ENCODE results near the gene RRAGB. TPM values are rescaled to one million over a fixed set of nuclear protein-coding genes. Genes with fewer than 3 reads are reported as not detected.
A peak's percentile ranks its signal among the peaks of the same experiment; 100 is the strongest.

RRAGB gene
- polyA plus RNA-seq, 1 of the 3 experiments (the other 2 are of a cell fraction), result 13.1 TPM

DNA sequence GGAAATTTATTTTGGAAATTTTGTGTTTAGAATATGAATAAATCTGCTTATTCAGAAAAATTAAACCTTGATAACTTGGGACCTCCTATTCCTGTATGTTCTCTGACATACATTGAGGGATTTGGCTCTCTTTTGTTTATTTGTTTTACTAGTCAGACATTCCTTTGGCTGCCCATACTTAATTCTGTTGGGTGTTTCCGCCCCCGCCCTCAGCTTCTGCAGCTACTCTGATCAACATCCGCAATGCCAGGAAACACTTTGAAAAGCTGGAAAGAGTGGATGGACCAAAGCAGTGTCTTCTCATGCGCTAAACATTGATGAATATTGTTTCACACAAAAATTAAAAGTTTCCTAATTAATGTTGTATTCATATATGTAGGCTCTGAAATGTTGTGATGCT, 40.5 kb downstream of the RRAGB start (continued):
- TF ChIP-seq, protein P1, sequence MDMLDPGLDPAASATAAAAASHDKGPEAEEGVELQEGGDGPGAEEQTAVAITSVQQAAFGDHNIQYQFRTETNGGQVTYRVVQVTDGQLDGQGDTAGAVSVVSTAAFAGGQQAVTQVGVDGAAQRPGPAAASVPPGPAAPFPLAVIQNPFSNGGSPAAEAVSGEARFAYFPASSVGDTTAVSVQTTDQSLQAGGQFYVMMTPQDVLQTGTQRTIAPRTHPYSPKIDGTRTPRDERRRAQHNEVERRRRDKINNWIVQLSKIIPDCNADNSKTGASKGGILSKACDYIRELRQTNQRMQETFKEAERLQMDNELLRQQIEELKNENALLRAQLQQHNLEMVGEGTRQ (IDR thresholded peaks at IDR 0.05; ENCODE audit: borderline replicate concordance, low read depth, low read length), result no peak
- TF ChIP-seq CHD2 (IDR thresholded peaks at IDR 0.05; ENCODE audit: low read length, partially characterized antibody), result no peak

DNA sequence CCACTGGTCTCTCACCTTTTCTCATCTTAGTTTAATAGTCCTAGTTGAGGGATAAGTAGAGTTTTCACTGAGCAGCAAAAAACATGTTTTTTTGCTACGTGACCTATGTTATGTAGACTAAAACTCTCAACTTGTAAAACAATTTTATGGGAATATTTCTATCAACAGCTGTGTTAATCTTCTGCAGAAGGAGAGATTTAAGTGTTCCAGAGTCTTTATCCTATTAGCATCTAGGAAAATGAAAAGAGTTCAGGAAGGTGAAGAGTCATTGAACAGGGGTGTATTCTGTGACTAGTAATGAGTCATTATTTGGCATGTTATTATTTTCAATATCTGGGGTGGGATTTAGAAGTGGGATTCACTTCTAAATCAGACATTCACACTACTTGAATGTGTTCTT, 41.9 kb downstream of the RRAGB start:
- H3K9me2 ChIP-seq, result no peaks in the 10 kb centered on the region
- ChIA-PET POLR2A (no interaction called here), CTCF (no interaction called here)
- H3K4me1 ChIP-seq (ENCODE audit: control insufficient read depth in 1 of 2, insufficient read depth in 2 of 2, low read depth in 1 of 2, low read length in 1 of 2), result no peaks in the 10 kb centered on the region
- no peaks in the 10 kb centered on the region for H3K27me3 ChIP-seq (ENCODE audit: insufficient read depth)
- no peak for DNase-seq
- 59% methylated on average over 1 of the region's 1 CpG for WGBS (ENCODE audit: low lambda C conversion rate)
- TF ChIP-seq POLR2AphosphoS5 (IDR thresholded peaks at IDR 0.05; ENCODE audit: low read depth, low read length) (no peak), NRF1 (IDR thresholded peaks at IDR 0.05; ENCODE audit: low read depth, low read length) (no peak), RCOR1 (IDR thresholded peaks at IDR 0.05; ENCODE audit: low read length) (no peak), EZH2phosphoT487 (IDR thresholded peaks at IDR 0.05; ENCODE audit: borderline replicate concordance, low read depth) (no peak), SMC3 (IDR thresholded peaks at IDR 0.05; ENCODE audit: low read depth, low read length) (no peak), ELF1 (IDR thresholded peaks at IDR 0.05) (no peak), FOXM1 (IDR thresholded peaks at IDR 0.05; ENCODE audit: low read depth) (no peak)
- TF ChIP-seq, protein P1 (IDR thresholded peaks at IDR 0.05; ENCODE audit: borderline replicate concordance, low read depth, low read length), result no peak
- TF ChIP-seq, protein P2, sequence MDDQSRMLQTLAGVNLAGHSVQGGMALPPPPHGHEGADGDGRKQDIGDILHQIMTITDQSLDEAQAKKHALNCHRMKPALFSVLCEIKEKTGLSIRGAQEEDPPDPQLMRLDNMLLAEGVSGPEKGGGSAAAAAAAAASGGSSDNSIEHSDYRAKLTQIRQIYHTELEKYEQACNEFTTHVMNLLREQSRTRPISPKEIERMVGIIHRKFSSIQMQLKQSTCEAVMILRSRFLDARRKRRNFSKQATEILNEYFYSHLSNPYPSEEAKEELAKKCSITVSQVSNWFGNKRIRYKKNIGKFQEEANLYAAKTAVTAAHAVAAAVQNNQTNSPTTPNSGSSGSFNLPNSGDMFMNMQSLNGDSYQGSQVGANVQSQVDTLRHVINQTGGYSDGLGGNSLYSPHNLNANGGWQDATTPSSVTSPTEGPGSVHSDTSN (IDR thresholded peaks at IDR 0.05), result no peak
- no peaks in the 10 kb centered on the region for H3K9me3 ChIP-seq
- H3K4me2 ChIP-seq, result no peak overlapping the region
- no peak overlapping the region for H3K4me3 ChIP-seq (ENCODE audit: low read depth in 2 of 2, low read length in 1 of 2)
- H3K36me3 ChIP-seq (replicated peaks in 1 of 2; ENCODE audit: control insufficient read depth in 1 of 2, insufficient read depth in 2 of 2, low read length in 1 of 2), result peaks cover 5 to 19% of the 10 kb centered on the region in 2 experiments
- no peaks in the 10 kb centered on the region for H3K79me2 ChIP-seq (ENCODE audit: insufficient read depth)
- no peak overlapping the region for H3K27ac ChIP-seq (ENCODE audit: low read depth in 2 of 2, low read length in 1 of 2)
- H2AFZ ChIP-seq (ENCODE audit: low read depth), result no peak overlapping the region
- H4K20me1 ChIP-seq (ENCODE audit: insufficient read depth), result no peaks in the 10 kb centered on the region
- no peaks in the 10 kb centered on the region for H3F3A ChIP-seq (replicated peaks; ENCODE audit: insufficient read depth)
- no peak overlapping the region for H3K9ac ChIP-seq

DNA sequence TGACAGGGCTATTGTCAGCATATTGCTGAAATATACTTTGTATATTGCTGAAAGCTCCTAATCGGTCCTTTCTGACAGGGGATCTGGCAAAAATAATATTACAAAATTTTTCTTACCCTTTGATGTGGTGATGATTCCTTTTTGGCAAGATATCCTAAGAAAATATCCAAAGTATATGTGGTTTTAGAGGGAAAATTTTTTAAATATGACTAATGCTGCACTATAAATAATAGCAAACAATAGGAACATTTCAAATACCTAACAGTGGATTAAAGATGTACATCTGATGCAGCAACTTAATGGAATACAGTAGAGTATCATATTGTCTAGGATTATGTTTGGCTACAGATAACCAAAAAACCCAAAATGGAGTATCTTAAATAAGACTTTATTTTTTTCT, 49.6 kb downstream of the RRAGB start:
- DNase-seq, result no peak
- no peaks in the 10 kb centered on the region for H4K20me1 ChIP-seq (ENCODE audit: insufficient read depth)
- H3K36me3 ChIP-seq (replicated peaks in 1 of 2; ENCODE audit: control insufficient read depth in 1 of 2, insufficient read depth in 2 of 2, low read length in 1 of 2), result no peaks in the 10 kb centered on the region
- H3K9me3 ChIP-seq, result no peaks in the 10 kb centered on the region
- no peaks in the 10 kb centered on the region for H3K27me3 ChIP-seq (ENCODE audit: insufficient read depth)
- no peaks in the 10 kb centered on the region for H3K9me2 ChIP-seq
- no peaks in the 10 kb centered on the region for H3K4me1 ChIP-seq (ENCODE audit: control insufficient read depth in 1 of 2, insufficient read depth in 2 of 2, low read depth in 1 of 2, low read length in 1 of 2)
- H3F3A ChIP-seq (replicated peaks; ENCODE audit: insufficient read depth), result no peaks in the 10 kb centered on the region
- no peak overlapping the region for H3K9ac ChIP-seq
- no peak overlapping the region for H2AFZ ChIP-seq (ENCODE audit: low read depth)
- ChIA-PET CTCF (no interaction called here), POLR2A (no interaction called here)
- WGBS (ENCODE audit: low lambda C conversion rate), result 31% methylated on average over 1 of the region's 1 CpG
- no peak overlapping the region for H3K4me2 ChIP-seq
- no peak overlapping the region for H3K4me3 ChIP-seq (ENCODE audit: low read depth in 2 of 2, low read length in 1 of 2)
- H3K27ac ChIP-seq (ENCODE audit: low read depth in 2 of 2, low read length in 1 of 2), result no peak overlapping the region
- no peaks in the 10 kb centered on the region for H3K79me2 ChIP-seq (ENCODE audit: insufficient read depth)
- no peak for TF ChIP-seq ELF1 (IDR thresholded peaks at IDR 0.05)
- TF ChIP-seq, protein P3, sequence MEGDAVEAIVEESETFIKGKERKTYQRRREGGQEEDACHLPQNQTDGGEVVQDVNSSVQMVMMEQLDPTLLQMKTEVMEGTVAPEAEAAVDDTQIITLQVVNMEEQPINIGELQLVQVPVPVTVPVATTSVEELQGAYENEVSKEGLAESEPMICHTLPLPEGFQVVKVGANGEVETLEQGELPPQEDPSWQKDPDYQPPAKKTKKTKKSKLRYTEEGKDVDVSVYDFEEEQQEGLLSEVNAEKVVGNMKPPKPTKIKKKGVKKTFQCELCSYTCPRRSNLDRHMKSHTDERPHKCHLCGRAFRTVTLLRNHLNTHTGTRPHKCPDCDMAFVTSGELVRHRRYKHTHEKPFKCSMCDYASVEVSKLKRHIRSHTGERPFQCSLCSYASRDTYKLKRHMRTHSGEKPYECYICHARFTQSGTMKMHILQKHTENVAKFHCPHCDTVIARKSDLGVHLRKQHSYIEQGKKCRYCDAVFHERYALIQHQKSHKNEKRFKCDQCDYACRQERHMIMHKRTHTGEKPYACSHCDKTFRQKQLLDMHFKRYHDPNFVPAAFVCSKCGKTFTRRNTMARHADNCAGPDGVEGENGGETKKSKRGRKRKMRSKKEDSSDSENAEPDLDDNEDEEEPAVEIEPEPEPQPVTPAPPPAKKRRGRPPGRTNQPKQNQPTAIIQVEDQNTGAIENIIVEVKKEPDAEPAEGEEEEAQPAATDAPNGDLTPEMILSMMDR (IDR thresholded peaks at IDR 0.05), result no peak
- TF ChIP-seq, protein P4, sequence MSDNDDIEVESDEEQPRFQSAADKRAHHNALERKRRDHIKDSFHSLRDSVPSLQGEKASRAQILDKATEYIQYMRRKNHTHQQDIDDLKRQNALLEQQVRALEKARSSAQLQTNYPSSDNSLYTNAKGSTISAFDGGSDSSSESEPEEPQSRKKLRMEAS (IDR thresholded peaks at IDR 0.05; ENCODE audit: low read depth), result no peak
- TF ChIP-seq FOXJ3 (CRISPR knock-in tag; IDR thresholded peaks at IDR 0.05), result no peak
- TF ChIP-seq NRF1 (IDR thresholded peaks at IDR 0.05; ENCODE audit: low read depth, low read length), result no peak
- TF ChIP-seq CHD2 (IDR thresholded peaks at IDR 0.05; ENCODE audit: low read length, partially characterized antibody), result no peak
- TF ChIP-seq FOXM1 (IDR thresholded peaks at IDR 0.05; ENCODE audit: low read depth), result no peak
- TF ChIP-seq TCF12 (IDR thresholded peaks at IDR 0.05), result peak; percentile 41
- TF ChIP-seq, protein P2 (IDR thresholded peaks at IDR 0.05), result peak; percentile 24; the same call in 1 of the 2 replicates
- TF ChIP-seq SIN3A (IDR thresholded peaks at IDR 0.05; ENCODE audit: borderline replicate concordance, low read depth, low read length), result no peak
- no peak for TF ChIP-seq GATA2 (CRISPR knock-in tag; IDR thresholded peaks at IDR 0.05)

Measured in SK-N-SH (cell line).